Panc1 (cell line): ENCODE results near the gene HS3ST5. TPM values are rescaled to one million over a fixed set of nuclear protein-coding genes. Genes with fewer than 3 reads are reported as not detected.
"Not testable (repeated sequence)": the region's sequence is repeated elsewhere in the genome, so short reads cannot be mapped to it uniquely, and the experiment has no call there.

Experiments
- ATAC-seq: fragments of 200-7000 bp; cut with Tn5 transposase; 2 replicates; pipeline ENCODE4 v1.9.1; 2020; ENCODE audit warnings: mild to moderate bottlenecking, moderate library complexity
- BruUV-seq: library from RNA; stranded (reverse); fragments of 400-500 nt; replicated peaks from 2 replicates; lab custom pipeline; 2021; lab: Mats Ljungman, UMichigan
- CTCF ChIA-PET: fragments of 300-600 bp; sonication (Branson Sonifier 250); formaldehyde crosslinking; loops from one replicate; lab custom pipeline; 2022; ENCODE audit warnings: antibody characterized with exemption; lab: Charles Lee
- POLR2A ChIA-PET: fragments of 300-600 bp; sonication (Branson Sonifier 250); formaldehyde crosslinking; loops from one replicate; lab custom pipeline; 2022; ENCODE audit warnings: antibody characterized with exemption; lab: Charles Lee
- DNase-seq: peaks from one replicate; pipeline ENCODE4 v3.0.0-alpha.2; 2010; ENCODE audit warnings: low read depth, low spot score
- H3K27ac ChIP-seq: 2 replicates; pipeline ENCODE4 v1.5.1; 2011; ENCODE audit warnings: mild to moderate bottlenecking, low read length, inconsistent platforms
- H3K27me3 ChIP-seq: fragments of 200-500 bp; sonication (Bioruptor generic); 2 replicates; pipeline ENCODE4 v1.6.0; 2014; ENCODE audit warnings: low read length, inconsistent platforms; ENCODE audit not compliant: control insufficient read depth, insufficient read depth
- H3K36me3 ChIP-seq: fragments of 200-500 bp; sonication (Bioruptor generic); 2 replicates; pipeline ENCODE4 v1.5.1; 2014; ENCODE audit warnings: inconsistent platforms, mild to moderate bottlenecking, low read length, moderate library complexity; ENCODE audit not compliant: control insufficient read depth, insufficient read depth
- H3K4me1 ChIP-seq: 2 replicates; pipeline ENCODE4 v1.5.1; 2011; ENCODE audit warnings: inconsistent platforms, mild to moderate bottlenecking, low read length, moderate library complexity; ENCODE audit not compliant: control insufficient read depth, insufficient read depth
- H3K4me3 ChIP-seq, 2 experiments: 2 replicates each; pipeline ENCODE4 v1.5.1; 2011 to 2012; ENCODE audit warnings: low read depth in 2 of 2, low read length in 2 of 2, mild to moderate bottlenecking in 2 of 2, inconsistent platforms in 1 of 2, moderate library complexity in 1 of 2
- H3K9me3 ChIP-seq: fragments of 200-500 bp; sonication (Bioruptor generic); 2 replicates; pipeline ENCODE4 v1.5.1; 2014; ENCODE audit warnings: low read depth, mild to moderate bottlenecking, inconsistent platforms, low read length, moderate library complexity; ENCODE audit not compliant: control insufficient read depth, insufficient read depth
- POLR2AphosphoS5 ChIP-seq: IDR thresholded peaks from 2 replicates; pipeline ENCODE4 v1.6.1; 2012; ENCODE audit warnings: mild to moderate bottlenecking, low read depth, low read length, moderate library complexity
- SIN3A ChIP-seq: IDR thresholded peaks from 2 replicates; pipeline ENCODE4 v1.6.1; 2012; ENCODE audit warnings: low read depth, mild to moderate bottlenecking, low read length, moderate library complexity, borderline replicate concordance; ENCODE audit not compliant: insufficient read depth
- TCF7L2 ChIP-seq: IDR thresholded peaks from 2 replicates; pipeline ENCODE4 v1.6.1; 2011; ENCODE audit warnings: mild to moderate bottlenecking, low read depth, low read length, inconsistent platforms
- in situ Hi-C: cut with HindIII; loops from 2 replicates; pipeline ENCODE4 v1.10.0; 2016; ENCODE audit warnings: low sequenced_read_pairs, low pct_unique_long_range_greater_than_20kb
- intact Hi-C: fragments of 100-400 bp; cut with micrococcal nuclease; formaldehyde crosslinking; loops from one replicate; pipeline ENCODE4 v1.10.0; 2022; ENCODE audit not compliant: unreplicated experiment
- total RNA-seq: library from RNA; stranded (reverse); gene quantifications from one replicate; pipeline ENCODE4 v1.2.1, GENCODE V29; 2021; ENCODE audit not compliant: unreplicated experiment
- TF ChIP-seq, protein P1 (sequence below): fragments of 450-650 bp; IDR thresholded peaks from 2 replicates; pipeline ENCODE4 v1.5.1; 2017; ENCODE audit warnings: mild to moderate bottlenecking
- TF ChIP-seq, protein P2 (sequence below), 2 experiments: IDR thresholded peaks; 2 replicates each; pipeline ENCODE4 v1.6.1; 2011 to 2012; ENCODE audit warnings: low read depth in 2 of 2, control low read depth in 1 of 2, low read length in 1 of 2, mild to moderate bottlenecking in 1 of 2, moderate library complexity in 1 of 2; ENCODE audit not compliant: insufficient read depth in 1 of 2

HS3ST5 gene
- total RNA-seq, 1 experiment from 2014 or later: 0.05 TPM

DNA sequence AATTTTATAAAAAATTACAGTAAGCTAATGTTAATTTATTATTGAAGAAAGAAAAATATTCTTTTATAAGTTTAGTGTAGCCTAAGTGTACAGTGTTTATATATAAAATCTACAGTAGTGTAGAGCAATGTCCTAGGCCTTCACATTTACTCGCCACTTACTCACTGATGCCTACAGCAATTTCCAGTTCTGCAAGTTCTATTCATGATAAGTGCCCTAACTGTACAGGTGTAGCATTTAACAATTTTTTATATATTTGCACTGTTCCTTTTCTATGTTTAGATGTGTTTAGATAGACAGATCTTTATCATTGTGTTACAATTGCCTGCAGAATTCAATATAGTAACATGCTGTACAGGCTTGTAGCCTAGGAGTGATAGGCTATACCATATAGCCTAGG lies 291.8 kb downstream of the HS3ST5 start:
- TF ChIP-seq TCF7L2 (no peak), POLR2AphosphoS5 (no peak), SIN3A (no peak)
- TF ChIP-seq, protein P1, sequence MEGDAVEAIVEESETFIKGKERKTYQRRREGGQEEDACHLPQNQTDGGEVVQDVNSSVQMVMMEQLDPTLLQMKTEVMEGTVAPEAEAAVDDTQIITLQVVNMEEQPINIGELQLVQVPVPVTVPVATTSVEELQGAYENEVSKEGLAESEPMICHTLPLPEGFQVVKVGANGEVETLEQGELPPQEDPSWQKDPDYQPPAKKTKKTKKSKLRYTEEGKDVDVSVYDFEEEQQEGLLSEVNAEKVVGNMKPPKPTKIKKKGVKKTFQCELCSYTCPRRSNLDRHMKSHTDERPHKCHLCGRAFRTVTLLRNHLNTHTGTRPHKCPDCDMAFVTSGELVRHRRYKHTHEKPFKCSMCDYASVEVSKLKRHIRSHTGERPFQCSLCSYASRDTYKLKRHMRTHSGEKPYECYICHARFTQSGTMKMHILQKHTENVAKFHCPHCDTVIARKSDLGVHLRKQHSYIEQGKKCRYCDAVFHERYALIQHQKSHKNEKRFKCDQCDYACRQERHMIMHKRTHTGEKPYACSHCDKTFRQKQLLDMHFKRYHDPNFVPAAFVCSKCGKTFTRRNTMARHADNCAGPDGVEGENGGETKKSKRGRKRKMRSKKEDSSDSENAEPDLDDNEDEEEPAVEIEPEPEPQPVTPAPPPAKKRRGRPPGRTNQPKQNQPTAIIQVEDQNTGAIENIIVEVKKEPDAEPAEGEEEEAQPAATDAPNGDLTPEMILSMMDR: no peak
- TF ChIP-seq, protein P2, sequence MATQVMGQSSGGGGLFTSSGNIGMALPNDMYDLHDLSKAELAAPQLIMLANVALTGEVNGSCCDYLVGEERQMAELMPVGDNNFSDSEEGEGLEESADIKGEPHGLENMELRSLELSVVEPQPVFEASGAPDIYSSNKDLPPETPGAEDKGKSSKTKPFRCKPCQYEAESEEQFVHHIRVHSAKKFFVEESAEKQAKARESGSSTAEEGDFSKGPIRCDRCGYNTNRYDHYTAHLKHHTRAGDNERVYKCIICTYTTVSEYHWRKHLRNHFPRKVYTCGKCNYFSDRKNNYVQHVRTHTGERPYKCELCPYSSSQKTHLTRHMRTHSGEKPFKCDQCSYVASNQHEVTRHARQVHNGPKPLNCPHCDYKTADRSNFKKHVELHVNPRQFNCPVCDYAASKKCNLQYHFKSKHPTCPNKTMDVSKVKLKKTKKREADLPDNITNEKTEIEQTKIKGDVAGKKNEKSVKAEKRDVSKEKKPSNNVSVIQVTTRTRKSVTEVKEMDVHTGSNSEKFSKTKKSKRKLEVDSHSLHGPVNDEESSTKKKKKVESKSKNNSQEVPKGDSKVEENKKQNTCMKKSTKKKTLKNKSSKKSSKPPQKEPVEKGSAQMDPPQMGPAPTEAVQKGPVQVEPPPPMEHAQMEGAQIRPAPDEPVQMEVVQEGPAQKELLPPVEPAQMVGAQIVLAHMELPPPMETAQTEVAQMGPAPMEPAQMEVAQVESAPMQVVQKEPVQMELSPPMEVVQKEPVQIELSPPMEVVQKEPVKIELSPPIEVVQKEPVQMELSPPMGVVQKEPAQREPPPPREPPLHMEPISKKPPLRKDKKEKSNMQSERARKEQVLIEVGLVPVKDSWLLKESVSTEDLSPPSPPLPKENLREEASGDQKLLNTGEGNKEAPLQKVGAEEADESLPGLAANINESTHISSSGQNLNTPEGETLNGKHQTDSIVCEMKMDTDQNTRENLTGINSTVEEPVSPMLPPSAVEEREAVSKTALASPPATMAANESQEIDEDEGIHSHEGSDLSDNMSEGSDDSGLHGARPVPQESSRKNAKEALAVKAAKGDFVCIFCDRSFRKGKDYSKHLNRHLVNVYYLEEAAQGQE (IDR thresholded peaks at IDR 0.05; ENCODE audit: insufficient read depth in 1 of 2, low read depth in 2 of 2, low read length in 1 of 2): no peak
- no peak overlapping the region for H3K4me3 ChIP-seq
- in situ Hi-C loops: no loop called here
- intact Hi-C loops: no loop called here
- H3K9me3 ChIP-seq: no peaks in the 10 kb centered on the region
- ChIA-PET POLR2A (no interaction called here), CTCF (no interaction called here)
- no peaks in the 10 kb centered on the region for H3K27me3 ChIP-seq
- BruUV-seq: no TSS peak
- H3K4me1 ChIP-seq: no peaks in the 10 kb centered on the region
- no peak overlapping the region for H3K27ac ChIP-seq
- ATAC-seq (no peak), DNase-seq (no peak)
- H3K36me3 ChIP-seq: no peaks in the 10 kb centered on the region

DNA sequence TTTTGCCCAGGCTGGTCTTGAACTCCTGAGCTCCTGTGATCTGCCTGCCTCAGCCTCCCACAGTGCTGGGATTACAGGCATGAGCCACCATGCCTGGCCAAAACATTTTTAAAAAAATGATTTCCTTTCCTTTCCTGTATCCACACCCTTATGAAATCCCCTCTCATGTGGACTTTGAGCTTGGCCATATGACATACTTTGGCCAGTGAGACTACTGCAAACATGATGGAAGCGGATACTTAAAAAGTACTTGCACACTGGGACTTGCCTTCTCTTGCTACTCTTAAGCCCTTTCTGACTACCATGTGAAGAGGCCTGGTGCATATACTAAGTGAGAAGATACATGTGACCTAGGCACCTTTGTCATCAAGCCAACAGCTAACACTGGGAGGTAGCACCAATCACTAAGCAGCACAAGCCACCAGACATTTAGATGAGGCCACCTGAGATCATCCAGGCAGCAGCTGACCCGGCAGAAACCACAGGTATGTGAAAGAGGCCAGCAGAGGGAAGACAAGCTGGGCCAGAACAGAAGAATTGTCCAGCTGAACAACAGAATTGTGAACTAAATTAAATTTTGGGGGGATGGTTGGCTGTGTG lies 293.4 kb downstream of the HS3ST5 start:
- H3K27ac ChIP-seq: no peak overlapping the region
- no TSS peak for BruUV-seq
- H3K4me3 ChIP-seq: no peak overlapping the region
- TF ChIP-seq, protein P2 (IDR thresholded peaks at IDR 0.05; ENCODE audit: insufficient read depth in 1 of 2, low read depth in 2 of 2, low read length in 1 of 2): no peak
- no peak for TF ChIP-seq TCF7L2
- TF ChIP-seq POLR2AphosphoS5: no peak
- no peak for TF ChIP-seq SIN3A
- TF ChIP-seq, protein P1: no peak
- POLR2A ChIA-PET: interaction anchor here (0.6 to 1.1 kb wide), 2 partner anchors 25 to 379 kb away, joined by 3 to 4 read pairs; no protein-coding TSS in a partner anchor
- no peaks in the 10 kb centered on the region for H3K4me1 ChIP-seq
- H3K27me3 ChIP-seq: no peaks in the 10 kb centered on the region
- intact Hi-C loops: no loop called here
- CTCF ChIA-PET: no interaction called here
- DNase-seq: no peak
- no peaks in the 10 kb centered on the region for H3K36me3 ChIP-seq
- H3K9me3 ChIP-seq: no peaks in the 10 kb centered on the region
- in situ Hi-C loops: no loop called here
- no peak for ATAC-seq

DNA sequence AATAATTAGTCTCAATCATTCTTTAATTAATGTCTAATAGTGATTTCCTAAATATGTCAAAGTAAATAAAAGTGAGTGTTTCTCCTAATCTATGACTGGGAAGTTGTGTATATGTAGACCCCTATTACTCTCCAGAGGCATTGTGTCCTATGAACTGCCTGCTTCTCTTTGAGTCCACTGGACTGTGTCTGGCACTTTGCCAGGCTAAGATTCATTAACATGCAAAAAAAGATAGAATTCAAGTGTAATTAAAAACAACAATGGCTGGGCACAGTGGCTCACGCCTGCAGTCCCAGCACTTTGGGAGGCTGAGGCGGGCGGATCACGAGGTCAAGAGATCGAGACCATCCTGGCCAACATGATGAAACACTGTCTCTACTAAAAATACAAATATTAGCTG lies 298.3 kb downstream of the HS3ST5 start:
- POLR2A ChIA-PET, H3K27me3 ChIP-seq, H3K36me3 ChIP-seq, DNase-seq, H3K4me3 ChIP-seq, ATAC-seq, BruUV-seq, H3K9me3 ChIP-seq, in situ Hi-C loops, CTCF ChIA-PET, H3K27ac ChIP-seq, intact Hi-C loops, H3K4me1 ChIP-seq: not testable (repeated sequence)
